Kidney (tissue), 14 donors: ENCODE measurements around the gene UTS2B. TPM values are rescaled to one million over a fixed set of nuclear protein-coding genes. Genes with fewer than 3 reads are reported as not detected.

Source experiments
- DNase-seq, 5 donors: peaks; one replicate each; pipeline ENCODE4 v3.0.0-alpha.2; 2013 to 2020
- FAIRE-seq: peaks from 2 replicates; lab custom pipeline; 2012; peaks lifted over from hg19 to GRCh38; lab: Jason Lieb, UNC
- H3K27ac ChIP-seq, 2 donors: one replicate each; pipeline ENCODE4 v1.7.0; 2013; ENCODE audit warnings: low read depth in 2 of 2, low read length in 2 of 2, inconsistent platforms in 1 of 2
- H3K27me3 ChIP-seq: one replicate; pipeline ENCODE4 v1.7.1; 2013; ENCODE audit warnings: low read length, inconsistent platforms; ENCODE audit not compliant: control insufficient read depth, insufficient read depth
- H3K36me3 ChIP-seq, 3 donors: one replicate each; pipeline versions ENCODE4 v1.7.0 to v1.7.1; 2013; ENCODE audit warnings: low read length in 3 of 3, control low read depth in 1 of 3, inconsistent platforms in 1 of 3; ENCODE audit not compliant: insufficient read depth in 3 of 3, control insufficient read depth in 2 of 3
- H3K4me1 ChIP-seq, 3 donors: one replicate each; pipeline versions ENCODE4 v1.7.0 to v1.7.1; 2013; ENCODE audit warnings: low read length in 3 of 3, inconsistent platforms in 1 of 3, low read depth in 1 of 3; ENCODE audit not compliant: control insufficient read depth in 2 of 3, insufficient read depth in 2 of 3
- H3K4me3 ChIP-seq, 3 donors: one replicate each; pipeline versions ENCODE4 v1.7.0 to v1.8.1; 2013; ENCODE audit warnings: low read length in 3 of 3, control low read depth in 1 of 3, inconsistent platforms in 1 of 3
- H3K9ac ChIP-seq, 3 donors: one replicate each; pipeline versions ENCODE4 v1.7.0 to v1.7.1; 2013; ENCODE audit warnings: low read length in 3 of 3, control low read depth in 1 of 3, inconsistent platforms in 1 of 3
- H3K9me3 ChIP-seq, 3 donors: one replicate each; pipeline versions ENCODE4 v1.7.0 to v1.7.1; 2013; ENCODE audit warnings: low read length in 3 of 3, control low read depth in 1 of 3, inconsistent platforms in 1 of 3; ENCODE audit not compliant: control insufficient read depth in 2 of 3, insufficient read depth in 1 of 3
- CTCF ChIP-seq: IDR thresholded peaks from 3 replicates; pipeline ENCODE4 v1.5.1; 2012; ENCODE audit warnings: mild to moderate bottlenecking, moderate library complexity, borderline replicate concordance; ENCODE audit not compliant: insufficient read depth; ENCODE audit errors: extremely low read depth
- intact Hi-C: fragments of 100-400 bp; cut with DNase I; formaldehyde crosslinking; loops from one replicate; pipeline ENCODE4 v1.11.1; 2022
- polyA plus RNA-seq: library from polyadenylated mRNA; stranded (reverse); fragments of 350-450 nt; fragmentation: Illumina TruSeq; extraction: RNeasy Lipid Tissue Mini Kit (QIAGEN cat#74804); gene quantifications from one replicate; pipeline ENCODE4 v1.2.3, GENCODE V29; 2014; ENCODE audit warnings: low read depth, low replicate concordance; ENCODE audit not compliant: insufficient read depth
- total RNA-seq: library from RNA; stranded (reverse); fragmentation: NEBNext Ultra II Directional; extraction: Animal tissue kit (Norgen Biotek cat#: 25700); gene quantifications from one replicate; pipeline ENCODE4 v1.2.1, GENCODE V29; 2021
- donor health status: control.
- donor health status: control.
- donor health status: control.
- donor health status: control.
- donor health status: control.
- donor health status: DM: yes; HTN: yes; CAD: no.
- donor health status: Normal renal cell carcinoma (clear cell type).

Gene UTS2B
- total and polyA plus RNA-seq, 2 donors from 2014 or later = 0.41 TPM; not detected in 1

GRCh38 chr3:191316876-191317603 is 13.3 kb downstream of the UTS2B start:
- H3K4me3 ChIP-seq = no peak overlapping the region
- intact Hi-C loops = no loop called here
- DNase-seq = peak in 1 of 5 donors; percentile 61
- H3K9ac ChIP-seq = no peak overlapping the region
- no peaks in the 10 kb centered on the region for H3K4me1 ChIP-seq
- no peak overlapping the region for H3K27ac ChIP-seq
- no peaks in the 10 kb centered on the region for H3K36me3 ChIP-seq
- no peaks in the 10 kb centered on the region for H3K9me3 ChIP-seq
- no peak for TF ChIP-seq CTCF
- no peaks in the 10 kb centered on the region for H3K27me3 ChIP-seq
- no peak for FAIRE-seq

- no peak for DNase-seq
- intact Hi-C loops = no loop called here
- no peaks in the 10 kb centered on the region for H3K36me3 ChIP-seq
Observed at GRCh38 chr3:191314109-191314728, 16.1 kb downstream of the UTS2B start.

GRCh38 chr3:191313296-191313695 is 17.0 kb downstream of the UTS2B start:
- Histone ChIP-seq H3K4me1 (no peaks in the 10 kb centered on the region), H3K4me3 (no peak overlapping the region), H3K9me3 (no peaks in the 10 kb centered on the region), H3K36me3 (no peaks in the 10 kb centered on the region), H3K27ac (no peak overlapping the region), H3K9ac (no peak overlapping the region), H3K27me3 (no peaks in the 10 kb centered on the region)
- no peak for FAIRE-seq
- no peak for DNase-seq
- intact Hi-C loops = no loop called here
- no peak for TF ChIP-seq CTCF

More at GRCh38 chr3:191314109-191314728, 16.1 kb downstream of the UTS2B start:
- Histone ChIP-seq H3K27me3 (no peaks in the 10 kb centered on the region), H3K27ac (no peak overlapping the region), H3K4me1 (no peaks in the 10 kb centered on the region), H3K4me3 (no peak overlapping the region), H3K9ac (no peak overlapping the region), H3K9me3 (no peaks in the 10 kb centered on the region)
- FAIRE-seq = no peak
- TF ChIP-seq CTCF = no peak
